GM12891 (cell line): ENCODE measurements around the gene KRTDAP.

Experiments
- DNase-seq: peaks from one replicate; pipeline ENCODE4 v3.0.0; 2011; ENCODE audit warnings: low spot score; ENCODE audit not compliant: insufficient read length
- FAIRE-seq: peaks from 2 replicates; lab custom pipeline; 2011; peaks lifted over from hg19 to GRCh38; lab: Jason Lieb, UNC
- PAX5 ChIP-seq: IDR thresholded peaks from 2 replicates; pipeline ENCODE4 v1.6.1; 2011; ENCODE audit warnings: low read length, moderate library complexity, mild to moderate bottlenecking; ENCODE audit not compliant: insufficient read depth, severe bottlenecking
- POLR2A ChIP-seq: IDR thresholded peaks from 2 replicates; pipeline ENCODE4 v1.6.1; 2011; ENCODE audit warnings: low read depth, low read length, control low read depth
- POLR2AphosphoS5 ChIP-seq: IDR thresholded peaks from 2 replicates; pipeline ENCODE4 v1.6.1; 2011; ENCODE audit warnings: low read depth, low read length, control low read depth
- POU2F2 ChIP-seq: IDR thresholded peaks from 2 replicates; pipeline ENCODE4 v1.6.1; 2011; ENCODE audit warnings: low read depth, mild to moderate bottlenecking, control low read depth, low read length, moderate library complexity
- SPI1 ChIP-seq: IDR thresholded peaks from 2 replicates; pipeline ENCODE4 v1.6.1; 2011; ENCODE audit warnings: low read depth, low read length, control low read depth
- TAF1 ChIP-seq: IDR thresholded peaks from 2 replicates; pipeline ENCODE4 v1.6.1; 2011; ENCODE audit warnings: low read depth, low read length, control low read depth

Gene KRTDAP

GRCh38 chr19:35438527-35438926, 51.7 kb downstream of the KRTDAP start:
- FAIRE-seq (no peak), DNase-seq (no peak)
- TF ChIP-seq POLR2AphosphoS5: no peak
- no peak for TF ChIP-seq POU2F2
- no peak for TF ChIP-seq PAX5
- no peak for TF ChIP-seq TAF1
- no peak for TF ChIP-seq SPI1

DNA sequence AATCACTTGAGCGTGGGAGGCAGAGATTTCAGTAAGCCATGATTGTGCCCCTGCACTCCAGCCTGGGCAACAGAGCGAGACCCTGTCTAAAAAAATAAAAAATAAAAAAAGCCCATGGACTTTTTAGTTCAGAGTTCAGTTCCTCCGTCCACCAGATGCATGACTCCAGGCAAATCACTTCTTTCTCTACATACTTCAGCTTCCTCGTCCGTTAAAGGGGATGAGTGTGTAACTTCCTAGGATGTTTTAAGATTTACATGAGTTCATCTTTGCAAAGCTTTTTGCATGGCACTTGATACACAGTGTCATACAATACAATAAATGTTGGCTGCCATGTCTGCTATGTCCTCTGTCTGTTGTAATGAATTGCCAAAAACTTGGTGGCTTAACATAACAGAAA, 52.2 kb downstream of the KRTDAP start:
- TF ChIP-seq POLR2AphosphoS5 (no peak), POU2F2 (no peak), PAX5 (no peak), SPI1 (no peak), POLR2A (no peak), TAF1 (no peak)
- no peak for DNase-seq
- FAIRE-seq: no peak

- no peak for TF ChIP-seq SPI1
- TF ChIP-seq PAX5: no peak
- TF ChIP-seq POLR2AphosphoS5: no peak
- no peak for TF ChIP-seq POLR2A
- no peak for TF ChIP-seq TAF1
- no peak for TF ChIP-seq POU2F2
- FAIRE-seq: no peak
Measured at GRCh38 chr19:35437406-35437951, 52.8 kb downstream of the KRTDAP start.

More at GRCh38 chr19:35437406-35437951, 52.8 kb downstream of the KRTDAP start:
- DNase-seq: no peak
